ENCODE results near the gene LY86. TPM values are rescaled to one million over a fixed set of nuclear protein-coding genes. Genes with fewer than 3 reads are reported as not detected.

LY86 gene
- total RNA-seq, 4 donors from 2014 or later: 1.7 TPM; not detected in 3

GRCh38 chr6:6648692-6649343, 60.3 kb downstream of the LY86 start:
- Histone ChIP-seq H3K36me3 (no peaks in the 10 kb centered on the region), H3K9me3 (no peaks in the 10 kb centered on the region), H3K4me3 (no peak overlapping the region), H3K27me3 (no peaks in the 10 kb centered on the region), H3K27ac (no peak overlapping the region), H3K4me1 (peaks cover 4% of the 10 kb centered on the region)
- TF ChIP-seq POLR2A (IDR thresholded peaks at IDR 0.05) (no peak), POLR2AphosphoS5 (IDR thresholded peaks at IDR 0.05) (no peak), EP300 (IDR thresholded peaks at IDR 0.05) (no peak), CTCF (IDR thresholded peaks at IDR 0.05) (no peak)
- DNase-seq (ENCODE audit: low spot score in 2 of 2): no peak
- WGBS: 94% methylated on average over 5 of the region's 5 CpGs

GRCh38 chr6:6649824-6650349, 61.4 kb downstream of the LY86 start:
- H3K27ac ChIP-seq: no peak overlapping the region
- no peaks in the 10 kb centered on the region for H3K36me3 ChIP-seq
- DNase-seq (ENCODE audit: low spot score in 2 of 2): no peak
- H3K4me1 ChIP-seq: peaks cover 7% of the 10 kb centered on the region
- H3K4me3 ChIP-seq: no peak overlapping the region
- H3K9me3 ChIP-seq: no peaks in the 10 kb centered on the region
- WGBS: 96% methylated on average over 7 of the region's 7 CpGs
- no peaks in the 10 kb centered on the region for H3K27me3 ChIP-seq
- TF ChIP-seq POLR2AphosphoS5 (IDR thresholded peaks at IDR 0.05): no peak
- no peak for TF ChIP-seq CTCF (IDR thresholded peaks at IDR 0.05)

GRCh38 chr6:6650839-6651238, 62.3 kb downstream of the LY86 start:
- TF ChIP-seq EP300 (IDR thresholded peaks at IDR 0.05) (no peak), POLR2AphosphoS5 (IDR thresholded peaks at IDR 0.05) (no peak), CTCF (IDR thresholded peaks at IDR 0.05) (no peak), POLR2A (IDR thresholded peaks at IDR 0.05) (no peak)
- Histone ChIP-seq H3K36me3 (no peaks in the 10 kb centered on the region), H3K27ac (no peak overlapping the region), H3K9me3 (no peaks in the 10 kb centered on the region), H3K4me3 (no peak overlapping the region), H3K27me3 (no peaks in the 10 kb centered on the region), H3K4me1 (peaks cover 8% of the 10 kb centered on the region)
- no peak for DNase-seq (ENCODE audit: low spot score in 2 of 2)

GRCh38 chr6:6651335-6651734, 62.8 kb downstream of the LY86 start:
- no peak overlapping the region for H3K27ac ChIP-seq
- no peak for DNase-seq (ENCODE audit: low spot score in 2 of 2)
- H3K4me3 ChIP-seq: no peak overlapping the region
- TF ChIP-seq EP300 (IDR thresholded peaks at IDR 0.05) (no peak), POLR2A (IDR thresholded peaks at IDR 0.05) (no peak), CTCF (IDR thresholded peaks at IDR 0.05) (no peak), POLR2AphosphoS5 (IDR thresholded peaks at IDR 0.05) (no peak)
- H3K4me1 ChIP-seq: peaks cover 8% of the 10 kb centered on the region
- H3K9me3 ChIP-seq: no peaks in the 10 kb centered on the region
- H3K27me3 ChIP-seq: no peaks in the 10 kb centered on the region
- no peaks in the 10 kb centered on the region for H3K36me3 ChIP-seq

GRCh38 chr6:6652932-6653331, 64.4 kb downstream of the LY86 start:
- Histone ChIP-seq H3K27me3 (no peaks in the 10 kb centered on the region), H3K4me3 (no peak overlapping the region), H3K36me3 (no peaks in the 10 kb centered on the region), H3K27ac (no peak overlapping the region), H3K9me3 (no peaks in the 10 kb centered on the region), H3K4me1 (peaks cover 8% of the 10 kb centered on the region)
- no peak for DNase-seq (ENCODE audit: low spot score in 2 of 2)
- TF ChIP-seq POLR2AphosphoS5 (IDR thresholded peaks at IDR 0.05) (no peak), POLR2A (IDR thresholded peaks at IDR 0.05) (no peak), CTCF (IDR thresholded peaks at IDR 0.05) (no peak), EP300 (IDR thresholded peaks at IDR 0.05) (no peak)
- 70% methylated on average over 5 of the region's 5 CpGs for WGBS
